Measurements from ENCODE around the gene DLG2.
"Not testable (repeated sequence)": the region's sequence is repeated elsewhere in the genome, so short reads cannot be mapped to it uniquely, and the experiment has no call there.

DLG2 gene

DNA sequence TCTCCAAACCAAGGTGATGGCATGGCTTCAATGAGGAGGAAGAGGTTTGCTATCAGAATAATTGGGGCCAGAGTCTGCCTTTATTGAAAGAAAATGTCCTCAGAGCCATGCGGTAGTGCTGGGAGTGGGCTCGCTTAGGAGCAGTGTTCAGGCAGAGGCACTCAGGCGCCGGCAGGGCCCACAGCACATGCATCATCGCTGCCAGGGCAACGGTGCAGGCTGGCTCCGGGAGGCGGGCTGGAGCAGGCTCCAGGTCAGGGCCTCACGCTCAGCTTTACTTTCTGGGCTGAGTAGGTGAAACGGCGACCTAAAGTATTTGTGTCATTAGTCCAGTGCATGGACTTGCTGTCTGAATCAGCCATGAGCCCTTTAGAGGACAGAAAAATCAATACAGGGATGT, 2171.1 kb downstream of the DLG2 start:
- no peak for DNase-seq

DNA sequence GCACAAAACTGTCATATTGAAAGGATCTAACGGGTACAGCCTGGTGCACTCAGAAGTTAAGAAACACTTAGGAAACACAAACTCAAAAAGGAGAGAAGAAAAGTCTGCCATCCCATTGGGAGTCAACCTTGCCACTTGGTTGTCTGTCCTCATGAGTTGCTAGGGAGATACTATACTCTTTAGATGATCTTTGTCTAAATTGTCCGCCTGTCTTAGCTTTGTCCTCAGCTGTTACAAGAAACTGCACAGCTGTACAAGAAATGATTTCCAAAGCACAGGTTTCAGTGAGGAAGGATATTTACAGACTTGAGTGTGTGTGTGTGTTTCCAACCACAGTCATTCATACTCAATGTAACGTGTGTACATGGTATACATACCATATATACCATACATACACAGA, 2171.8 kb downstream of the DLG2 start:
- DNase-seq = no peak

DNA sequence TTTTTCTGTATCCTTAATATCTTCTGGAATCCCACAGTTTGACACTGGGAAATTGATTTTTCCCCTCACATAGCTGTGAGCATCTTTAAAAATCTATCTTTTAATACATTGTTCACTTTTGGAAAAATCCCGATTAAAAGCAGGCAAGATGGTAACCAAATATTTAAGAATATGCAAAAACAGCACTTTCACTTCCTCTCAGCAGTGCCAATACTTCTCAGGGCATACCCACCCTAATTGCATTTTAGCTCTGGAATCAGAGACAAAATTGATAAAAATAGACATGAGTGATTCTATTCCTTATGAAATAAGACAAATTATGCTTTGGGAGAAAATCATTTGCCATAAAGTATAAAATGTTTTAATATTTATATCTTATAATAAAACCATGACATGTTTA, 2172.5 kb downstream of the DLG2 start:
- DNase-seq = no peak

DNA sequence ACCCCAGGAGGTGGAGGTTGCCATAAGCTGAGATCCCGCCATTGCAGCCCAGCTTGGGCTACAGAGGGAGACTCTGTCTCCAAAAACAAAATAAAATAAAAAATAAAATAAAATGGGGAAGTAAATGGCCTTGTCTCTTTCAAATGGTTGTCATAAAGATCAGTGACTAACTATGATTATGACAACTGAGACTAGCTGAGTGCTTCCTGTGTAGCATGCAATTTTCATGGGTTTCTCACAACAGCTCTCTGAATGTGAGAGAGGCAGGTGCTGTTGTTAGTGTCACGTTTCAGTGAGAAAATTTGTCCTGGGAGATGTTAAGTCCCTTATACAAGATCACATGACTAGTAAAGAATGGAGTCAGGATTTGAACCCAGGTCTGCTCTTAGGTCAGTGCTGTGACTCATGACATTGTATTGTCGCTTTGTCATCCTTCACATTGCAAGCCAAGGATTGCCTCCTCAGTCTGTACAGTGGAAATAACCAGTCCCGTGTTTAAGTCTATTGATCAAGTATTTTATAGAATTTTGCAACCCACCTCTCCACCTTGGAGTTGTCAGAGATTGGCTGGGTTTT, 2177.7 kb downstream of the DLG2 start:
- no peak for DNase-seq

DNA sequence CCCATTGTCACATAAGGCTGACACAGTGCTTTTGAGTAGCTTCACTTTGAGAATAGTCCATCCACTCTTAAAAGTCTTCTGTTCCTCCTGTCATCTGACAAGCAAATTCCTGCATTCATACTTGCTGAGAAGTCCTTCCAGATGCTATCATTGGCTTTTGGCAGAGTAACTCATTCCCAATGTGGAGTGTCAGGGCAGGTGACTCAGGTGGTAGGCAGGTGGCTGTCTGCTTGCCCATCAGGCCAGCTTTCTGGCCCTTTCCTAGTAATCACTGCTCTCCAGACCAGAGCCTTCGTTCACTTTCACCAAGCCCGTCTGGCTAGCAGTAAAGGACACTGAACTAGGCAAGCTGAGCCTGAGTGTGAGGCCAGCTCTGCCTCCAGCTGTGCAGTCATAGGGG, 2178.5 kb downstream of the DLG2 start:
- DNase-seq = no peak

DNA sequence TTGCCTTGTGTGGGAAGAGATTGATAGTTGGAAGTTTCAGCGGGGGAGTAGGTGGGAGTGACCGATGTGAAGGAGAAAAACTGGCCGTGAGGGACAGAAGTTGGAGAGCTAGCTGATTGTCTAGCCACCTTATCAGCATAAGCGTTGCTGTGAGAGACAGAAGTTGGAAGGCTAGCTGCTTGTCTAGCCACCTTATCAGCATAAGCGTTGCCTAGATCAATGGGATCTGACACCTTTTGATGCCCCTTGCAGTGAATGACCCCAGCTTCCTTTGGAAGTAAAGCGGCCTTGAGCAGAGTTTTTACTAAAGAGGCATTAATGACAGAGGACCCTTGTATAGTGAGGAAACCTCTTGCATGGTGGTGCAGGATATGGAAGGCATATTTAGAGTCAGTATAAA, 2183.3 kb downstream of the DLG2 start:
- DNase-seq = not testable (repeated sequence)

DNA sequence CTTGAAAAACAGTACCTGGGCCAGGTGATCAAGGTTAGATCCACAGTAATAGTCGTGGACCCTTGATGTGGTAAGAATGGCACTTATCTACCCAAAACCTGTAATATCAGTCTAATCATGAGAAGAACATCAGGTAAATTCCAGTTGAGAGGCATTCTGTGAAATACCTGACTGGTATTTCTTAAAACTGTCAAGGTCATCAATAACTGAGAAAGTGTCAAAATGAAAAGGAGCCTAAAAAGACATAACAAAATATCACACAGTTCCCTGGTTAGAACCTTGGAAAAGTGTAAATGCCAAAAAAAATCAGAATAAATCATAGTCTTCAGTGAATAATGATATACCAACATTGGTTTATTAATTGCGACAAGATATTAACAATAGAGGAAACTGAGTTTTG, 2185.5 kb downstream of the DLG2 start:
- no peak for DNase-seq

DNA sequence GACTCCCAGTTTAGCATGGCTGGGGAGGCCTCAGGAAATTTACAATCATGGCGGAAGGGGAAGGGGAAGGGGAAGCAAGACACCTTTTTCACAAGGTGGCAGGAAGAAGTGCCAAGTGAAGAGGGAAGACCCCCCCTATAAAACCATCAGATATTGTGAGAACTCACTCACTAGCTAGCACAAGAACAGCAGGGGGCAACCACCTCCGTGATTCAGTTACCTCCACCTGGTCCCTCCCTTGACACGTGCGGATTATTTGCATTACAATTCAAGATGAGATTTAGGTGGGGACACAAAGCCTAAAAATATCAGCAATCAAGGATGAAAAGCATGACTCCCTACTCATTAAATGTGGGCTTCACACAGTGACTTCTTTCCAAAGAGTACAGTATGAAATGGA, 2186.0 kb downstream of the DLG2 start:
- no peak for DNase-seq

DNA sequence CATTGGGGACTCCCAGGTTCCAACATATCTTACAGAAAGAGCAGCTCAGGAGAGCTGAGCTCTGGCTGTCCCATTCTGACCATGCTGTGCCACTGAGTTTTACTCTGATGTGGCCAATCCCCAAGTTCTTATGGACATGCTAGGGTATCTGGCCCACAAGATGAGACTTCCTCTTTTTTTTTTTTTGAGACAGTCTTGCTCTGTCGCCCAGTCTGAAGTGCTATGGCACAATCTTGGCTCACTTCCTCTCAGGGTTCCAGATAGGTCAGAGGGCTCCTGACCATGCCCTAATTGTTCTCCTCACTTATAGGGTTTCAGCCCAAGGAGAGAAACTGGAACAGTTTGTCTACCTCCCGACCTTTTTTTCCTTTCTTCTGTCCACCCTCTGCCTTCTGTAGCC, 2188.7 kb downstream of the DLG2 start:
- no peak for DNase-seq

DNA sequence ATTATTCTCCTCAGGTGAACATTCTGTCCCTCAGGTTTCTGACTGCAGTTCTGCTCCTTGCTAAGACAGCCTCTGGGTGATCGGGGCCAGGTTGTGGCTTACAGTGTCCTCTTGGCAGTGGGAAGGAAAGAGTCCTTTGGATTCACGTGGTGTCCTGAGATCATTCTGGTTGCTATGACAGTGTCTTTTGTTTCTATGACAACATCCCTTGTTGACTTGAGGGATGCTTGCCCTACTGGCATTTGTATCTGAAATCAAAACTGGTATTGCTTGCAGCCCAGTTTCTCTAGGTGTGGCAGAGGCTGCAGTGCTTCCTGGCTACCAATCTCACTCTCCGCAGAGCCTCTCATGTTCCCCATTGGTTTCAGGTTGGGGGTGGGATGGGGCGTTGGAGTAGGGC, 2189.2 kb downstream of the DLG2 start:
- DNase-seq = no peak

DNA sequence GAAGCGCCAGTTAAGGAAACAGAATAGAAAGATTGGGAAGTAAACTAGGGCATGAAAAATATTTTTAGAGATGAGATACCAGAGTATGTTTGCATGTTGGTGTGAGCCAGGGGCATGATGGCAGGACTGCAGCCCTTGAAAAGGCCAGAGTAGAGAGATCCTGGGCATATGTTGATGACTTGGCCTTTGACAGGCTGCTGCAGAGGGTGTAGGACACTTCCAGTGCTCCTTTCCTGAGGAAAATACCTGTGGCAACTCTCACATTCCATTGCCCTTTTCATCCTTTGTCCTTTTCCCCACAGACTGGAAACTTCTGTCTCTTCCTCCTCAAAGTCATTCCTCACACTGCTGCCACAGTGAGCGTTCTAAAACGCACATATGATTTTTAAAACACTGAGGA, 2190.3 kb downstream of the DLG2 start:
- DNase-seq = no peak

DNA sequence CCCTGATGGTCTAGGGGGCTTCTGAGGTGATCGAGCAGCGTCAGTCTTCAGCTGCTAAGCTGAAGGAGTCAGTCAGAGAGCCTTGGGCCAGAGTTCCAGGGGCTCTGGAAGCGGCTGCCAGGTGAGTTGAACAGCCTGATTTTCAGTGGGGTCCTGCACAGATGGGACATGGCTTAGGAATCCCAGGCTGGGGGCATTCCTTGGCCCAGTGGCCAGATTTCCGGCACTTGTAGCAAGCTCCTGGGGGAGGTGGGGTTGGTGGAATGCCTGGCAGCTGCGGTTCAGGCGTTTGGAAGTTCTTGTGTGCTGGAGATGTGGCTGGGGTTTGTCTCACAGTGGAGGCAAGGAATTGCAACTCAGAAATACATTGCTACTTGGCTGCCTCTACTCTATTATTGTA, 2192.3 kb downstream of the DLG2 start:
- not testable (repeated sequence) for DNase-seq

DNA sequence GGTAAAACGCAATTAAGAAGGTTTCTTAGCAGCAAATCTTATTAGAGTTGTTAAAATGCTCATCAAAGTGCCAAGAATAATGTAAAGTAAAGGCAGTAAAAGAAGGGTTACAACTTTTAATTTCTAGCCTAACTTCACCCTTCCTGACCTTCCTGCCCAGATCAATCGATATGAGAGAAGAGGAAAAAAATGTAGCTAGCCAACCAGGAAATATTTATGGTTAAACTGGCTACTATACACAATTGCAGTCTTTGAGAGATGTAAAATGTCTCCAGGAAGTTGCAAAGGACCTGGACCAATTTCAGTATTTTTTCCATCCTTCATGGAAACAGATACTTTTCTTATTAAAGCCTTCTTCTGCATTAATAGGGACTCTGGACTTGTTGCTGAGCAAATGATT, 2199.2 kb downstream of the DLG2 start:
- DNase-seq = no peak

DNA sequence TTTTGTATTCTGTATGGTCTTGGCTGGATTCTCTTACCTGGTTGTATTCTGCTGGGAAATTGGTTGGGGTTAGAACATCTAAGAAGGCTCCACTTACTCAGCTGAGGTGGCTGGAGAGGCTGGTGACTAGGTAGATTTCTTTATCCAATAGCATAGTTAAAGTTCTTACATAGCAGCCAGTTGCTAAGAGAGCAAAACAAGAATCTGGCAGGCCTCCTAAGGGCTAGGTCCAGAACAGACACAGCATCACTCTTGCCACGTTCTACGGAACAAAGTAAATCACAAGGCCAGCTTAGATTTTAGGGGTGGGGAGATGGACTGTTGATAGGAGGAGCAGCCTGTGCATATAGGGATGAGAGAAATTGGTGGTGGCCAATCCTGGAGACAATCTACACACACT, 2199.6 kb downstream of the DLG2 start:
- no peak for DNase-seq

DNA sequence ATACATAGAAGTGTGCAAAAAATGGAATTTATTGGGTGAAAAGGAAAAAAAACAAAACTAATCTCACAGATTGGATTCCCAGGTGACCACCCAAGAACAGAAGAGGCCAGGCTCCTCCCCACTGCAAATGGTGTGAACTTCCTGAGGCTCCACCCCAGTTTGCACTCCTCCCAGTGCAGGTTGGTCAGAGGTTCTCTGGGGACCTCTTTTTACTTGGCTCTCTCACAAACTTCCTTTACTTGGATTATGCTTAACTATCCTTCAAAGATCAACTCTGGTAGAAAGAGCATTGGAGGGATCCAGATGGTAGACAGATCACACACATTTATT, 2202.0 kb downstream of the DLG2 start:
- DNase-seq = no peak

DNA sequence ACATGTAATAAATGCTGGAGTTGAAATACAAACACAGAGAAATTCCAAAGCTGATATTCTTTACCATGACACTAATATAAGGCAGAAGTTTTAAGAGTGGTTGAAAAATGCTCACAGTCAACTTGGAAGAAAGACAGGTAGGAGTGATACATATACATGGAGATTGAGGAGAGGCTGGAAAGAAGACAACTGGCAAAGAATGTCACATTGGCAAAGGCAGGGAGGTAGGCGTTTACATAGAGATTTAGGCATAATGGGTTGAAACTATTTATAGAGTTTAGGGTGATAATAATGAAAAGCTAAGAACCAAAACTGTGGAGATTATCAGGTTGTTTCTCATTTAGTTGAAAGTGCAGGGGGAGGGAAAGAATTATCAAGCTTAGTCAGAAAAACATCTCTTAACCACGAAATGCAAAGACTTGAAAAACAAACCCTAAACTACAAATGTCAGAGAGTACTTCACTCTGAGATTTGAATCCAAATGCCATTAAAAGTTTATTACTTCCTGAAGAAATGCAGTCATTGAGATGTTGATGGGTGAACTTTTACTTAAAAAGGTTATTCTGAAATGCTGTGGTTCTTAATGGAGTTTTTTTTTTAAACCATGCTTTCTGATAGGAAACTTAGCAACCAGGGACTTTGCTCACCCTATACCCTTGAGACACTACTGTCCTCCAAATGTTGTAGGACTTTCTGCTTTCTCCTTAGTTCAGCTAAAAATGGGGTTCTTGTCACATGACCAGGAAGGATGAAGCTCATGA, 2202.6 kb downstream of the DLG2 start:
- no peak for DNase-seq

DNA sequence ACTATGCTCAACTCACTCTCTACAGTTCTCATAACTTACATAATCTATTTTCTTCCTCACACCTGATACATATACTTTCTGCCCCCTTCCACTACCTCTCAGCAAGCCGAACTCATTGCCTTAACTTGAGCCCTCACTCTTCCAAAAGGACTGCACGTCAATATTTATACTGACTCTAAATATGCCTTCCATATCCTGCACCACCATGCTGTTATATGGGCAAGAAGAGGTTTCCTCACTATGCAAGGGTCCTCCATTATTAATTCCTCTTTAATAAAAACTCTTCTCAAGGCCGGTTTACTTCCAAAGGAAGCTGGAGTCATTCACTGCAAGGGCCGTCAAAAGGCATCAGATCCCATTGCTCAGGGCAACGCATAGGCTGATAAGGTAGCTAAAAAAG, 2204.5 kb downstream of the DLG2 start:
- not testable (repeated sequence) for DNase-seq

DNA sequence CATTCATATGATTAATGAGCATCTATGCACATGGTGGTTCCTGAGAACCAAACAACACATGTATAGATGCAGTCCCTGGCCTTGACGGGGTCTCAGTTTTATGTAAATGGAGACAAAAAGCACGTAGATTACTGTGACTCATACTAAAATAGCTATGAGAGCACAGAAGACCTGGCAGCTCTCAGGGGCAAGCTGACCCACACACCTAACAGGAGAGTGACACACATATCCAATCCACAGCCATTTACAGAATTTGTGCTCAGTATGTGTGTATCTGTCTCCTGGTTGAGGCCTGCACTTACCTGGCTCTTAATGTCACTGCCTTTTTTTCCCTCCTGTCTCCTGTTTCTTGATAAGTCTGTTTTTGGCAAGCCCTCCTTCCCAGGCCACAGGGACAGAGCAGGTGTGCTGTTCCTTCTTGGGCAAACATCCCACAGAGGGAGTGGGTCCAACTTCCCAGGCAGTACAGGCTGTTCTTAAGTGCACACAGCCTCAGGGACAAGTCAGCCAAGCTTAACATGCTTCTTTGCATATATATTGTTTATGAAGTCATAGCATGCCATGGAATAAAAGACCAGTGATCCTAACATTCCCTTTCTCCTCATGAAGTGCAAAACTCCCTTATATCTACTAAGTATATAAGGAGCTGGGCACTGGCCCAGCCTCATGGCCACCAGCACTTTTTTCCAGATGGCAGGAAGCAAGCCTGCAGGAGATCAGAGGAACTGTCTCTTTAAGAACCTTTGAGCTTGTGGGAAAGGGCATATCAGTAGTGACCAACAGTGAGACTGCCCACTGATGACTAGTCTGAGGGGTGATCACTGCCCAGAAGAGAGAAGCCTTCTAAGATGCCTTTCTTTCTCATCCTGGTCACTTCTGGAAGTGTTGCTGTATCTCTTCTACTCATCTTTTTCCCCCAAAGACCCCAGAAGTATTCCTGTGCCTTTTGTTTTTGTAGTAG, 2216.3 kb downstream of the DLG2 start:
- DNase-seq = no peak

DNA sequence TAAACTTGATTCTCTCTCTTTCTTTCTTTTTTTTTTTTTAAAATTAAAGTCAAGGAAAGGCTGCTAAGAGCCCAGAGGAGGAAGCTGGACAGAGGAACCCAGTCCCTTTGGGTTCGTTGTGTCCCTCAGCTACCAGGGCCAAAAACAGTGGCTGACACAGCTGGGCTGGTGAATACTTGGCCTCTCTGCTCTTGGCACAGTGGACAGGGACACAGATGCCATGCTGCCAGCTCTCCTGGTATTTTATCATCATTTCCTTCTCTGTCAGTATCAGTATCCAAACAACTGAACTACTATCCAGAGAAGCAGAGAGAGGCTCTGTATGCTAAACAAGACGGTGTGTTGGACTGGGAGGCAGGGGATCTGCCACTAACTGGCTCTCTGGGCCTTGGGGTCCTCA, 2217.3 kb downstream of the DLG2 start:
- DNase-seq = no peak

DNA sequence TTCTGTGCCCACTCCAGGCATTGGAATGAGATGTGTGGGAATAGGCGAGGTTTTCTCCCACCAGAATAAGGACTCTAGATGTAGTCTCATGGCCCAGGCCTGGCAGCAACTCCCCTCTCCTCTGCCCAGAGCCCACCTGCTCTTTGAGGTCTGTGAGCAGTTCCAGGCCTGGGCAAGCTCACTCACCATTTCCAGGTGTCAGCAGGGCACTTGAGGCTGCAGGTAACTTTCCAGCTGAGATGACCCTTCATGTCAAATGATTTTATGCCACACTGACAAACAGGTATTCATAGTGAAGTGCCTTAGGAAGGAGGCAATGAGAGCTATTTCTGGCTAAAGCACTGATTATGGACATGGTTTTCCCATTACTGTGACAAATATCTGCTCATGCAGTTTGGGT, 2217.7 kb downstream of the DLG2 start:
- DNase-seq = no peak

DNA sequence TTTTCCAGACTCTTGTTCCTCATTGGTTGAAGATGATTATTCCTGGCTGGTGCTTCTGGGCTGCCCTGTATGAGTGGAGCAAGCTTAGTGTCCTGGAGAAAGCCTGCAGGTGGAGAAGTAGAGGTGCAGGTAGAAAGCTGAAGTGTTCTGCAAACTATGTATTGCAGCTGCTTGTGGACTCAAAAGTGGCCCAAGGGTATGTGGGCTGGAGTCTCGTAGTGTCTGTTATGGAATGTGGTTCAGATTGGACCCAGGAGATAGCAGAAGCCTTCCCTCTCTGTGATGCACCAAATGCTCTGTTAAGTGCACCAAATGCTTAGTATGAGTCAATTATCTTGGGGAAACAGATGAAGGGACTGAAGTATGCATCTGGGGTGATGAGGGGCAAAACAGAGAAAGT, 2218.2 kb downstream of the DLG2 start:
- DNase-seq = no peak
